Endothelial cell of hepatic sinusoid (primary cell): Measurements from ENCODE around the gene NT5DC2.

ENCODE experiments used
- in situ Hi-C: cut with HindIII; loops from 2 replicates; pipeline ENCODE4 v1.10.0; 2017; ENCODE audit warnings: low sequenced_read_pairs

The NT5DC2 gene

DNA sequence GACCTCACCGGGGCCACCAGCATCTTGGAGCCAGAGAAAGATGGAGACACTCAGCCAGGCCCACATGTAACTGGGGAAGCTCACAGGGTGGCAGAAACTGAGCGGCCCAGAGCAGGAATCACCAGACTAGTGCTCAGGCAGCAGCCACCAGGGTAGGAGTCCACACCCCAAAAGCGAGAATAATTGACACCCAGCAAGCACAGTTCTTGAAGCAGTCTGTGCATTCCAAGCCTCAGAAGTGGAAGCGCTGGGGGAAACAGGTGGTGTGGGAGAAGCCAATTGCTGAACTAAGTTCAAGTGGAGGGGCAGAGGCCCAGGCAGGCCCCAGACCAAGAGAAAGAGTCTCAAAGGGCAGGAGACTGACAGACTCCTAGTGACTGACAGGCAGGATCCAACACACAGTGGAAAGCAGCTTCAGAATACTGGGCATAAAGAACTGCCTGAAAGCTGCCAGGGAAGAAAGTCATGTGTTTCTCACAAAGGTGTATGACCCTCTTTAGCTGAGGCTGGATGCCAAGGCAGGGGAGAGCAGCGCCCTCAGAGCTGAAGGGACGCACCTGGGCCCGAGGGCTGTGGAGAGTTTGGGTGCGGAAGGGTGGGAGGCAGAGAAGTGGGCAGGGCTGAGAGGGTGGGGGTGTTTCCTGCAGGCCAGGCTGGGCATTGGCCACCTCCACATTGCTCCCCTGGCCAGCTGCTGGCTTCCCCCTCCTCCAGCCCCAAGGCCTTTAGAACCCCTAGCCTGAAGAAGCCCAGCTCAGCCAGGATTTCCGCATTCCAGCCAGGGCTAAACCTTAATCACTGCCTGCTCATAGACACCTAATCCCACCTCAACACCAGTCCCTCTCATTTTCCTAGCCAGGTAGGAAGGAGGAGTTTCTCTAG, 7.7 kb downstream of the NT5DC2 start:
- in situ Hi-C loops = no loop called here

DNA sequence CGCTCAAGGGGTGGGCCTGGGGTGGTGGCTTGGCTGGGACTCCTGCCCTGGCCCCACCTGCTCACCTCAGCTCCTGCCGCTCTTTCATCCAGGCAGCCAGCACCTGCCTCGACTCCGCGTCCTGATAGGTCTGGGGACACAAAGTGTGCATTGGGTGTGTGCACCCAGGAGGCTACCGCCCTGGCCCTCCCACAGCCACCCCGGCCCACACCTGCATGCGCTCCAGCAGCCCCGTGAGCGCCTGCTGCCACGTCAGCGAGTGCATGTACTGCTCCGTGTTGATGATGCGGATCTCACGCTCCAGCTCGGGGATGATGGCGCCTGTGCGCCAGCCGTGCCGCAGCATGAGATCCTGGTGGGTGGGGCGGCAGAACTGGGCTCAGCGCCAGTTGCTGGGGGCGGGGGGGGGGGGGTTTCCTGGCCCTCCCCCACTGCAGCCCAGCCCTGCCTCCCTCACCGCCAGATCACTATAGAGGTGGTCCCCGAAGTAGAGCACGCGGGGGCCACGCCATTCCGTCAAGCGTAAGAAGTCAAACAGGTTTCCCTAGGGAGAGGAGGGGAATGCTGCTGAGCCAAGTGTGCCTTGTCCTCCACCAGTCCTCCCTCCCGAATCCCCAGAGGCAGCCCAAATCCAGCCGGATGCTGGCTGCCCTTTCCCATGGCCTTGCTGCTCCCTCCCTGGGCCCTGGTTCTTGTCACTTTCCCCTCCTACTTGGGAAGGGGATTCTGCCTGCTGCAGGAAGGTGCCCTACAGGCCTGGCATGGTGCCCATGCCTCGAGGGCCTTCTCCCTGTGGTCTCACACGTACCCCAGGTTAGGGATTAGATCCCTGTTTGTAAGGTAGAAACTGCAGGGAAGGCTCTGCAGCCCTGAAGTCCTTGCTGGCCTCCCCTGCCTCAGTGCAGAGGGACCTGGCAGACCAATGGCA, 8.6 kb downstream of the NT5DC2 start:
- in situ Hi-C loops = no loop called here

DNA sequence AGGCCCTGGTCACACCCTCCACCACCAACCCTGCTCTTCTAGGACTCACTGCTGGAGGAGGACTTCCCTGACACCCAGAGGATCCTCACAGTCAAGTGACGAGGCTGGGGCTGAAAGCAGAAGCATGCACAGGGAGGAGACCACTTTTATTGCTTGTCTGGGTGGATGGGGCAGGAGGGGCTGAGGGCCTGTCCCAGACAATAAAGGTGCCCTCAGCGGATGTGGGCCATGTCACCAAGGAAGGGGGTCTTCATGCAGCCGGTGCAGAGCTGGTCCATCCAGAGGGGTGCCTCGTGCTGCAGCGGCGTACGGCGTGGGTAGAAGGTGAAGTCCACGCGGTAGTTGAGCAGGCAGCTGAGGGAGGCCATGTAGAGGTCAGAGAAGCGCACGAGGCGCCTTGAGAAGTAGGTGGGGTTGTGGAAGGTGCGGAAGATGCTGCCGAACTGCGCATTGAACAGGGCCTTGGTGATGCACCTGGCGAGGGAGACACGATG, 9.4 kb downstream of the NT5DC2 start:
- in situ Hi-C loops = no loop called here

DNA sequence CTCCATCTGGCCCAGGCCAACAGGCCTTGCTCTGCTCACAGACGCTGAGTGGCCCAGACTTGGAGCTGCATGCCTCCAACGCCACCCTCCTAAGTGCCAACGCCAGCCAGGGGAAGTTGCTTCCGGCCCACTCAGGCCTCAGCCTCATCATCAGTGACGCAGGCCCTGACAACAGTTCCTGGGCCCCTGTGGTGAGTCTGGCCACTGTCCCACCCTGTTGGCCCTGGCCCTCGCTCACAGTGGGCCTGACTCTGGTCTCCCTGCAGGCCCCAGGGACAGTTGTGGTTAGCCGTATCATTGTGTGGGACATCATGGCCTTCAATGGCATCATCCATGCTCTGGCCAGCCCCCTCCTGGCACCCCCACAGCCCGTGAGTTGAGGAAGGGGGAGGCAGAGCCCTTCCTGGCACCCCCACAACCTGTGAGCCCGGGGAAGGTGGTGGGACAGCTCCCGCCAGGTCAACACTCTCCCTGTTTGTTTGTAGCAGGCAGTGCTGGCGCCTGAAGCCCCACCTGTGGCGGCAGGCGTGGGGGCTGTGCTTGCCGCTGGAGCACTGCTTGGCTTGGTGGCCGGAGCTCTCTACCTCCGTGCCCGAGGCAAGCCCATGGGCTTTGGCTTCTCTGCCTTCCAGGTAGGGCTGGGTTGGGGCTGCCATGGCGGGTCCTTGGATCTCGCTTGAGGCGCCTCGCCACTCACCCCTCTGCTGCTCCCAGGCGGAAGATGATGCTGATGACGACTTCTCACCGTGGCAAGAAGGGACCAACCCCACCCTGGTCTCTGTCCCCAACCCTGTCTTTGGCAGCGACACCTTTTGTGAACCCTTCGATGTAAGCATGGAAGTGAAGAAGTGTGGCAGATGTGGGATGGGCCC, 10.0 kb downstream of the NT5DC2 start:
- in situ Hi-C loops = no loop called here

DNA sequence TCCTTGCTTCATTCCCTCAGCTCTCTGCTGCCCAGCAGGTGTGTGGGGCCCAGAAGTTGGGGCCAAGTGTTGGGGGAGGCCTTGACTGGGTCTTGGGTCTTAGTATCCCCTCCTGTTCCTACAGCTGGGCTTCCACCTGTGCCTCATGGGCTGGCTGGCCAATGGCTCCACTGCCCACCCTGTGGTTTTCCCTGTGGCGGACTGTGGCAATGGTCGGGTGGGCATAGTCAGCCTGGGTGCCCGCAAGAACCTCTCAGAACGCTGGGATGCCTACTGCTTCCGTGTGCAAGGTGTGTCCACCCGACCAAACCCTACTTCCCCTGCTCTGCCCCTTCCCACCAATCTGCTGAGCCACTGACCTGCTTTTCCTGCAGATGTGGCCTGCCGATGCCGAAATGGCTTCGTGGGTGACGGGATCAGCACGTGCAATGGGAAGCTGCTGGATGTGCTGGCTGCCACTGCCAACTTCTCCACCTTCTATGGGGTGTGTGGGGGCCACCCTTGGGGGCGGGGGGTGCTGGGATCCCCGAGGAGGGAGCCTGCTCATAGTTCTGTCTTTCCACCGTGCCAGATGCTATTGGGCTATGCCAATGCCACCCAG, 10.9 kb downstream of the NT5DC2 start:
- in situ Hi-C loops = no loop called here

DNA sequence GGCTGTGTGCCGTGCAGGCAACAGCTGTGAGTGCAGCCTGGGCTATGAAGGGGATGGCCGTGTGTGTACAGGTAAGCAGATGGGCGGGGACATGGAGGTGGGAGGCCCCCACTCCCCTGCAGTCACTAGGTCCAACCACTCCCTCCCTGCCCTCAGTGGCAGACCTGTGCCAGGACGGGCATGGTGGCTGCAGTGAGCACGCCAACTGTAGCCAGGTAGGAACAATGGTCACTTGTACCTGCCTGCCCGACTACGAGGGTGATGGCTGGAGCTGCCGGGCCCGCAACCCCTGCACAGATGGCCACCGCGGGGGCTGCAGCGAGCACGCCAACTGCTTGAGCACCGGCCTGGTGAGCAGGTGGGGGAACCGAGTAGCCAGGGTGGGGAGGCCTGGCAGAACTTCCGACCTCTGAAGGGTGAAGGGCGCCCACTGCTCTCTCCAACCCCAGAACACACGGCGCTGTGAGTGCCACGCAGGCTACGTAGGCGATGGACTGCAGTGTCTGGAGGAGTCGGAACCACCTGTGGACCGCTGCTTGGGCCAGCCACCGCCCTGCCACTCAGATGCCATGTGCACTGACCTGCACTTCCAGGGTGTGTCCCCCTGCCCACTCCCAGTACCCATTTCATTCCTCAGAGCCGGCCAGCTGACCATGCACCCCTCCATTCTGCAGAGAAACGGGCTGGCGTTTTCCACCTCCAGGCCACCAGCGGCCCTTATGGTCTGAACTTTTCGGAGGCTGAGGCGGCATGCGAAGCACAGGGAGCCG, 11.6 kb downstream of the NT5DC2 start:
- in situ Hi-C loops = no loop called here

DNA sequence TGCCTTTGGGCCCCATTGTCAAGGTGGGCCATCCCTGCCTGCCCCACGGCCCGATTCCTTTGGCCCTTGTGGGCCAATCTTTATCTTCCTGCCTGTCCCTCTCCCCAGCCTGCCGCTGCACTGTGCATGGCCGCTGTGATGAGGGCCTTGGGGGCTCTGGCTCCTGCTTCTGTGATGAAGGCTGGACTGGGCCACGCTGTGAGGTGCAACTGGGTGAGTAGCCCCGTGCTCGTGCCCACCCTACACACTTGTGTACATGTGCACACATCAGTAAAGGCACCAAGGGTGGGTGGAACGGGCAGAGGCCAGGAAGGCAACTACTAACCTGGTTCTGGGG, 12.2 kb downstream of the NT5DC2 start:
- in situ Hi-C loops = no loop called here

DNA sequence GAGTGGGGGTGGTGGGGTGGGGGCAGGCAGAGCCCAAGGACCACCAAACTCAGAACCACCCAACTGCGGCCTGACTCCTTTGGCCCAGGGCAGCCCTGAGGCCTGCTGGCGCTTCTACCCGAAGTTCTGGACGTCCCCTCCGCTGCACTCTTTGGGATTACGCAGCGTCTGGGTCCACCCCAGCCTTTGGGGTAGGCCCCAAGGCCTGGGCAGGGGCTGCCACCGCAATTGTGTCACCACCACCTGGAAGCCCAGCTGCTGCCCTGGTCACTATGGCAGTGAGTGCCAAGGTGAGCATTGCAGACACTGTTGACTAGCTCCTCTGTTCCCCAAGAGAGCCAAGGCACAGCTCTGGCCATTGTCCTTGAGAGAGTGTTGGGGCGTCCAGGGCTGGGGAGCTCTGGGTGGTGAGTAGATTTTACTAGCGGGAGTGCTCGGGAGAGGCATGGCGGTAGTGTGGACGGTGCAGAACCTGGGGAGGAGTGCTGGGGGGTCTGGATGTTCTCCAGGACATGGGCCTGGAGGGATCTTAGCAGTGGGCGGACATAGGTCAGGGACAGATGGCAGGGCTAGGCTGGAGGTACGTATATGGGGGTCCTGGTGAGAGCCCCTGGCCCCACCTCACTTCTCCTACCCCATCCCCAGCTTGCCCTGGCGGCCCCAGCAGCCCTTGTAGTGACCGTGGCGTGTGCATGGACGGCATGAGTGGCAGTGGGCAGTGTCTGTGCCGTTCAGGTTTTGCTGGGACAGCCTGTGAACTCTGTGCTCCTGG, 12.8 kb downstream of the NT5DC2 start:
- in situ Hi-C loops = no loop called here

DNA sequence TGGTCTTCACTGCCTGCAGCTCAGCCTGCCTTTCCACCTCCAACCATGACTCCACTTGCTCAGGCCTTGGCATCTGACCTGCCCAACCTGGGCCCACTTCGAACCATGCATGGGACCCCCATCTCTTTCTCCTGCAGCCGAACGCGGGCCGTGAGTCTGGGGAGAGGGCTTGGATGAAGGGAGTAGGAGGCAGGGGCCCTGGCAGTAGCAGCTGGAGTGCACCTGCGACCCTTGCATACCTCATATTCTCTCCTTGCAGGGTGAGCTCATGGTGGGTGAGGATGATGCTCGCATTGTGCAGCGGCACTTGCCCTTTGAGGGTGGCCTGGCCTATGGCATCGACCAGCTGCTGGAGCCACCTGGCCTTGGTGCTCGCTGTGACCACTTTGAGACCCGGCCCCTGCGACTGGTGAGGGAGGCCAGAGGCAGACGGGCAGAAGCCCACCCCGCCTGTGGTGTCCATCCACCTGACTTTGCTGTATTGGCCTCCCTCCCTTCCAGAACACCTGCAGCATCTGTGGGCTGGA, 13.5 kb downstream of the NT5DC2 start:
- in situ Hi-C loops = no loop called here

DNA sequence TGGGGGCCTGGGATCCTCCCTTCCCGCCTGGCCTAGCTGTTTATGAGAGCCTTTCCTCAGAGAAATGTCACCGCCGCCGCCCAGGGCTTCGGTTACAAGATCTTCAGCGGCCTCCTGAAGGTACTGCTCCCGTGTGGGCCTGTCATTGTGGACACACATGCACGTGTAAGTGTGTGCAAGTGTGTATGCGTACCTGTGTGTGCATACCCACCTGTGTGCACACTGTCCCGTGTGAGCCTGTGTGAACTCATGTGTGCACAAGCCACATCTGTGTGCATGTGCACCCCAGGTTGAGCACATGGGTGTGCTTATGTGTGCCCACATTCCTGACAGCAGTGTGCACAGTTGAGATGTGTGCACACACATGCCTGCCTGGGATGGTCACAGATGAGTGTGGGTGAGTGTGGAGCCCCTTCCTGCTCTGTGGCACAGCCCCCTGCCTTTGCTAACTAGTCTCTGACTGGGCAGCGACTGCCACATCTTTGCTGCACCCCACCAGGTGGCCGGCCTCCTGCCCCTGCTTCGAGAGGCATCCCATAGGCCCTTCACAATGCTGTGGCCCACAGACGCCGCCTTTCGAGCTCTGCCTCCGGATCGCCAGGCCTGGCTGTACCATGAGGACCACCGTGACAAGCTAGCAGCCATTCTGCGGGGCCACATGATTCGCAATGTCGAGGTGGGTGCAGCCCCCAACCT, 14.1 kb downstream of the NT5DC2 start:
- in situ Hi-C loops = no loop called here

DNA sequence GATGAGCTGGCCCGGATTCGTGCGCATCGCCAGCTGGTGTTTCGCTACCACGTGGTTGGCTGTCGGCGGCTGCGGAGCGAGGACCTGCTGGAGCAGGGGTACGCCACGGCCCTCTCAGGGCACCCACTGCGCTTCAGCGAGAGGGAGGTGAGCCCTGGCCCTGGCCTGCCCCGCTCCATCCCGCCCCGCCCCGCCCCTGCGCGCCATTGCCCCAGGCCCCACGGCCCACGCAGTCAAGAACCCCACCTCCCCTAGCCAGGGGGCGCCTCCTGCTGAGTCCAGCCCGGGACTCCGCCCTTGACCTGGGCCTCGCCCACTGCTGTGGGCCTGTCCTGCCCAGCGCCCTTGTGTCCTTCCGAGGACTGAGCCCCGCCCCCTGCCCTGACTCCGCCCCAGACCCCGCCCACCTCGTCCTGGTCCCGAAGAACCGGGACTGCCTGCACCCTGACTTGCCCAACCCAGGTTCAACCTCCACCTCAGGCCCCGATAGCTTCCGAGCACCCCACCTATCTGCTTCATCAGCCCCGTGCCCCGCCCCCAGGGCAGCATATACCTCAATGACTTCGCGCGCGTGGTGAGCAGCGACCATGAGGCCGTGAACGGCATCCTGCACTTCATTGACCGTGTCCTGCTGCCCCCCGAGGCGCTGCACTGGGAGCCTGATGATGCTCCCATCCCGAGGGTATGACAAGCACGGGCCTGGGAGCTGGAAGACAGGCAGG, 14.8 kb downstream of the NT5DC2 start:
- in situ Hi-C loops = no loop called here

DNA sequence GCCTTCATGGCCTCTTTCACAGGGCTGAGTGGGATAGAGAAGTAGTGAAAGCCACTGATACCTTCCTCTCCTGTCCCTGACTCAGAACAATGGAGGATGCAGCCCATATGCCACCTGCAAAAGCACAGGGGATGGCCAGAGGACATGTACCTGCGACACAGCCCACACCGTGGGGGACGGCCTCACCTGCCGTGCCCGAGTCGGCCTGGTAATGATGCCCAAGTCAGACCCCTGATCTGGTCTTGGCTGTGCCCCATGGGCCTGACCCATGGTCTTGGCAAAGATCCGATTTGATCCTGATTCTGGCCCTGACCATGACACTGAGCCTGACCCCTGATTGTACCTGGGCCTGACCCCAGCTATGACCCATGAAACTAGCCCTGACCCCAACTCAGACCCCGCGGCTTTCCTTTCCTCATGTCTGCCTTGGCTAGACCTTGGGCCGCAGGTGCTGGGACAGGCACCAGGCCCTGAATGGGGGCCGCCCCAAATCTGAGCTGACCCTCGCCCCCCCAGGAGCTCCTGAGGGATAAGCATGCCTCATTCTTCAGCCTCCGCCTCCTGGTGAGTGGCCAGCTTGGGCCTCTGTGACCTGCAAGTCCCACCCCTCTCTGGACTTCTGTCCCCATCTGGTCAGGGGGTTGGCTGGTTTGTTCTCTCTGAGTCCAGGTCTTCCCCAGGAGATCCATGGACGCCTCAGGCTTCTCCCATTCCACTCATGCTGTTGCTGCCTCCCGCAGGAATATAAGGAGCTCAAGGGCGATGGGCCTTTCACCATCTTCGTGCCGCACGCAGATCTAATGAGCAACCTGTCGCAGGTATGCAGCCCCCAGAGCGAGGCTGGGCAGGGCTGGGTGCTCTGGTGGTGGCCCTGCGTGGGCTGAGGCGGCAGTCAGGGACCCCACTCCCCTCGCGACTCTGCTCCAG, 15.6 kb downstream of the NT5DC2 start:
- in situ Hi-C loops = no loop called here

DNA sequence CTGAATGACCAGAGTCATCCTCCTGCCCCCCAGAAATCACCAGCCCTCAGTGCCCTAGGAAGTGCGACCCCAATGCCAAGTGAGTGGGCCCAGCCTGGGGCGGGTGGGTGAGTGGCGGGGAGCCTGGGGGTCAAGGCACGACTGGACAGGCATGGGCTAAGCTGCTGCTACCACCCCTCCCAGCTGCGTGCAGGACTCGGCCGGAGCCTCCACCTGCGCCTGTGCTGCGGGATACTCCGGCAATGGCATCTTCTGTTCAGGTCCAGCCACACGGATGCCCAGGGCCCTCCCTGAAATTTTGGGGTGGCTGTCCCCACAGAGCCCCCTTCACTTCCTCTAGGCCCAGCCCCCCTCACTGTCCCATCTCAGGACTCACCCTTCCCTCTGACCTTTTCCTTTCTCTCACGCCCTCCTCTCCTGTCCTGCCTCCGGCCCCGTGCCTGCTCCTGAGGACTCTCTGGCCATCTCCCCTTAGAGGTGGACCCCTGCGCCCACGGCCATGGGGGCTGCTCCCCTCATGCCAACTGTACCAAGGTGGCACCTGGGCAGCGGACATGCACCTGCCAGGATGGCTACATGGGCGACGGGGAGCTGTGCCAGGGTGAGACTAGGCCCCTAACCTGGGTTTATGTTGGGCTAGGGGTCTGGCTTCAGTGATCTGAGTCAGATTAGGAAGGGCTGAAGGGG, 17.0 kb downstream of the NT5DC2 start:
- in situ Hi-C loops = no loop called here

DNA sequence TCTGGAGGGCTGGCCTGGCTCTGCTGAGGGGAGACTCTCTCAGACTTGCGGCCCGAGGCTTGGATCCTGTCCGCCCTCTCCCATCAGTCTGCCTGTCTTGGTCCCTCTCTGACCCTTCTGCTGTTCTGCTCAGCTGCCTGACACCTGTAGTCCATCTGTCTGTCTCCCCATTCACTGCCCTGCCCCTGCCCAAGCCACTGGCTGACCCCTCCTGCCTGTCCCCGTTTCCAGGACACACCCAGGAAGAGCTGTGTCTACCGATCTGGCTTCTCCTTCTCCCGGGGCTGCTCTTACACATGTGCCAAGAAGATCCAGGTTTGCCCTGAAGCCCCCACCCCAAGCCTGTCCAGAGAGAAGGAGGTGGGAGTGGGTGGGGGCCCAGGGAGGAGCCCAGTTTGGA, 18.5 kb downstream of the NT5DC2 start:
- in situ Hi-C loops = no loop called here

DNA sequence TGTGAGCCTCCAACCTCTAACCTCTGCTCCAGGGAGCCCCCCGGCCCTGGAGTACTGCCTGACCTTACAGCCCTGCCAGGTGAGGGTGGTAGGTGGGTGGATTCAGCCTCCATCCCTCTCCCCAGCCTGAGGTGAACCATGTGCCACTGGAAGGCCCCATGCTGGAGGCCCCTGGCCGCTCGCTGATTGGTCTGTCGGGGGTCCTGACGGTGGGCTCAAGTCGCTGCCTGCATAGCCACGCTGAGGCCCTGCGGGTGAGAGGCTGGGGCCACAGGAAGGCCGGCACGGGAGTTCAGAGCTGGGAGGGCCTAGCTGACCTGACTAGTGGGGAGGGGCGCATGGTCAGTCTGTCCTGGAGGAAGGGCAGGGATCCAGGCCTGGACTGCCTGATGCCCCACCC, 19.1 kb downstream of the NT5DC2 start:
- in situ Hi-C loops = no loop called here

DNA sequence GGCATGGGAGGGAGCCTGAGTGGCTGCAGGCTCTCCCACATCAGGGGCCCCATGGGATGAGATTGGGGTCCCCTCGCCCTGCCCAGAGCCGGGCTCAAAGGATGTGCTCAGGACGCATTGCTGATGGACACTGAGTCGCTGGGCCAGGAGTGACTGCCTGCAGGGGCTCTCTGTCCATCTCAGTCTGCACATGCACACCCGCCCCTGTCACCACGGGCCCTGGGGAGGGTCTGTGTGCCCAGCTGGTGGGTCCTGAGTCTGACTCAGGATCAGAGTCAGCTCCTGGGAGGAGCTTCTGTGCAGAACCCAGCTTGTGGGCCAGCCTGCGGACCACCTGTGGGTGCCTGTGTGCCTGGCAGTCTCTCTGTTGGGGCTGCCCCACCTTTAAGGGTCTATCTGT, 20.4 kb downstream of the NT5DC2 start:
- in situ Hi-C loops = no loop called here
